ENCODE results near the gene PTGER2. TPM values are rescaled to one million over a fixed set of nuclear protein-coding genes. Genes with fewer than 3 reads are reported as not detected.

PTGER2 gene
- total RNA-seq, 3 donors from 2014 or later (not counting 1 experiment from before 2014, with no cell fraction given): 55.3 to 67.9 (median 60.6) TPM

DNA sequence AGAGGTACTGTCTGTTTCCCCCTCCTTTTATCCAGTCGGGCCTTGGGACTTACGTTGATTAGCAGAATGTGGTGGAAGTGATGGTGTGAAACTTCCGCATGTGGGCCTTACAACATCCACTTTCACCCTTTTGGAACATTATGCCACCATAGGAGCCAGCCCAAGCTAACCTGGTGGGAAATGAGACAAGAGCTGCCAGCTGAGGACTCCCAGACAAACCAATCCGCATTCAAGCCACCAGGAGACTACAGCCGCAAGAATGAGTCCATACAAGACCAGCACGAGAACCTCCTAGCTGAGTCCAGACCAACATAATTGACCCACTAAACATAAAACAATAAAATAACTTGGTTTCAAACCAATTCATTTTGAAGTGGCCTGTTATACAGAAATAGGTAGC, 9.1 kb upstream of the PTGER2 start:
- H3K9me3 ChIP-seq (ENCODE audit: control insufficient read depth, insufficient read depth, low read length): no peaks in the 10 kb centered on the region
- Mint-ChIP-seq H3K4me3 (no peak overlapping the region), H3K27me3 (ENCODE audit: low read depth in 2 of 2) (no peaks in the 10 kb centered on the region), H3K4me1 (peaks cover 74 to 76% of the 10 kb centered on the region in 2 donors), H3K27ac (peak overlapping the region; percentile 19 to 71), H3K9me3 (no peaks in the 10 kb centered on the region), H3K36me3 (no peaks in the 10 kb centered on the region)
- WGBS (ENCODE audit: insufficient coverage): 100% methylated on average over 3 of the region's 6 CpGs
- DNase-seq (no peak), ATAC-seq (no peak)
- H3K36me3 ChIP-seq (ENCODE audit: control insufficient read depth, insufficient read depth, low read length): peaks cover 3% of the 10 kb centered on the region
- no peak overlapping the region for H3K27ac ChIP-seq (ENCODE audit: low read length)
- H3K4me3 ChIP-seq (ENCODE audit: low read length): no peak overlapping the region
- H3K27me3 ChIP-seq (ENCODE audit: control insufficient read depth, insufficient read depth, low read length): no peaks in the 10 kb centered on the region
- H3K4me1 ChIP-seq (ENCODE audit: control insufficient read depth, insufficient read depth, low read length): peaks cover 9% of the 10 kb centered on the region
- intact Hi-C loops (cut with micrococcal nuclease): no loop called here
- no peak for TF ChIP-seq CTCF (IDR thresholded peaks at IDR 0.05)

GRCh38 chr14:52307376-52307775, 6.7 kb upstream of the PTGER2 start:
- intact Hi-C loops (cut with micrococcal nuclease): no loop called here
- ATAC-seq: no peak
- no peaks in the 10 kb centered on the region for H3K27me3 Mint-ChIP-seq (ENCODE audit: low read depth in 2 of 2)

GRCh38 chr14:52307905-52308304, 6.2 kb upstream of the PTGER2 start:
- no peaks in the 10 kb centered on the region for H3K9me3 Mint-ChIP-seq
- Histone ChIP-seq H3K27ac (ENCODE audit: low read length) (no peak overlapping the region), H3K27me3 (ENCODE audit: control insufficient read depth, insufficient read depth, low read length) (no peaks in the 10 kb centered on the region), H3K4me3 (ENCODE audit: low read length) (no peak overlapping the region), H3K9me3 (ENCODE audit: control insufficient read depth, insufficient read depth, low read length) (no peaks in the 10 kb centered on the region), H3K4me1 (ENCODE audit: control insufficient read depth, insufficient read depth, low read length) (peaks cover 29% of the 10 kb centered on the region), H3K36me3 (ENCODE audit: control insufficient read depth, insufficient read depth, low read length) (peaks cover under 1% of the 10 kb centered on the region)
- H3K4me3 Mint-ChIP-seq: peak overlapping the region; percentile 40
- peaks cover 78 to 79% of the 10 kb centered on the region in 2 donors for H3K4me1 Mint-ChIP-seq
- no peaks in the 10 kb centered on the region for H3K27me3 Mint-ChIP-seq (ENCODE audit: low read depth in 2 of 2)
- intact Hi-C loops (cut with micrococcal nuclease): no loop called here
- H3K27ac Mint-ChIP-seq: peak overlapping the region; percentile 95 to 99
- no peak for TF ChIP-seq CTCF (IDR thresholded peaks at IDR 0.05)
- ATAC-seq (no peak), DNase-seq (no peak)
- no peaks in the 10 kb centered on the region for H3K36me3 Mint-ChIP-seq
- 58% methylated on average over 2 of the region's 2 CpGs for WGBS (ENCODE audit: insufficient coverage)

More at GRCh38 chr14:52307376-52307775, 6.7 kb upstream of the PTGER2 start:
- Mint-ChIP-seq H3K4me3 (no peak overlapping the region), H3K9me3 (no peaks in the 10 kb centered on the region), H3K4me1 (peaks cover 78 to 79% of the 10 kb centered on the region in 2 donors), H3K36me3 (no peaks in the 10 kb centered on the region), H3K27ac (peak overlapping the region; percentile 95 to 99)
- Histone ChIP-seq H3K4me1 (ENCODE audit: control insufficient read depth, insufficient read depth, low read length) (peaks cover 26% of the 10 kb centered on the region), H3K27ac (ENCODE audit: low read length) (no peak overlapping the region), H3K27me3 (ENCODE audit: control insufficient read depth, insufficient read depth, low read length) (no peaks in the 10 kb centered on the region), H3K9me3 (ENCODE audit: control insufficient read depth, insufficient read depth, low read length) (no peaks in the 10 kb centered on the region), H3K36me3 (ENCODE audit: control insufficient read depth, insufficient read depth, low read length) (peaks cover 3% of the 10 kb centered on the region), H3K4me3 (ENCODE audit: low read length) (no peak overlapping the region)
- DNase-seq: no peak
- TF ChIP-seq CTCF (IDR thresholded peaks at IDR 0.05): no peak
- 80% methylated on average over 4 of the region's 4 CpGs for WGBS (ENCODE audit: insufficient coverage)

DNA sequence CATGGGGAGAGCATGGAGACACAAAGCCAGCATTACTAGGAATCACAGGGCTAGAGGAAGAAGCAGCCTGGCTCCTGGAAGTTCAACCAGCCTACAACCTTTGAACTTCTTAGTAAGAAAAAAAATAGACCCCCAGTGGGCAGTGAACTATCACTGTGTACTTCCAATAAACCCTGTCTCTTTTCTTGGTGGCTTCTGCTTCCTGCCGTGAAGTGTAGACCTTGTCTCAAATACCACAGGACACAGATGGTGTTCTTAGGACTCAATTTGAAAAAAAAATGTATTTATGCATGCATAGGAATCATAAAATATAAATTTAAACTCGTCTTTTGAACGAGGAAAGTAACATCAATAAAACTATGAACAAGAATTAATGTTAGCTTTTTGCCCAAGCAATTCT, 3.6 kb upstream of the PTGER2 start:
- Histone ChIP-seq H3K36me3 (ENCODE audit: control insufficient read depth, insufficient read depth, low read length) (no peaks in the 10 kb centered on the region), H3K27me3 (ENCODE audit: control insufficient read depth, insufficient read depth, low read length) (no peaks in the 10 kb centered on the region), H3K4me3 (ENCODE audit: low read length) (no peak overlapping the region), H3K9me3 (ENCODE audit: control insufficient read depth, insufficient read depth, low read length) (no peaks in the 10 kb centered on the region), H3K27ac (ENCODE audit: low read length) (no peak overlapping the region), H3K4me1 (ENCODE audit: control insufficient read depth, insufficient read depth, low read length) (peaks cover 36% of the 10 kb centered on the region)
- H3K4me3 Mint-ChIP-seq: peak overlapping the region; percentile 98
- H3K27me3 Mint-ChIP-seq (ENCODE audit: low read depth in 2 of 2): no peaks in the 10 kb centered on the region
- WGBS (ENCODE audit: insufficient coverage): 33% methylated on average over 1 of the region's 3 CpGs
- ATAC-seq (no peak), DNase-seq (no peak)
- TF ChIP-seq CTCF (IDR thresholded peaks at IDR 0.05): no peak
- intact Hi-C loops (cut with micrococcal nuclease): loop anchor here (5.0 kb wide), 1 partner anchor 242 kb away; the partner anchor contains the start of genes GPR137C and TXNDC16
- H3K27ac Mint-ChIP-seq: peak overlapping the region; percentile 95 to 99
- H3K36me3 Mint-ChIP-seq: peaks cover 7% of the 10 kb centered on the region
- no peaks in the 10 kb centered on the region for H3K9me3 Mint-ChIP-seq
- H3K4me1 Mint-ChIP-seq: peaks cover 77 to 86% of the 10 kb centered on the region in 2 donors

Data from natural killer cell (primary cell).